LNCAP (cell line): ENCODE data around the gene PCSK4.

Source experiments
- CTCF ChIP-seq: fragments of 450-650 bp; IDR thresholded peaks from 2 replicates; pipeline ENCODE4 v1.5.1; 2017; ENCODE audit warnings: mild to moderate bottlenecking

The PCSK4 gene

GRCh38 chr19:1523412-1524286 is 33.5 kb upstream of the PCSK4 start, which contains the start of gene PLK5:
PLK5 (plus strand) TSS chr19:1524077; CDS start chr19:1526997, 2,920 bp downstream.
- no peak for TF ChIP-seq CTCF

DNA sequence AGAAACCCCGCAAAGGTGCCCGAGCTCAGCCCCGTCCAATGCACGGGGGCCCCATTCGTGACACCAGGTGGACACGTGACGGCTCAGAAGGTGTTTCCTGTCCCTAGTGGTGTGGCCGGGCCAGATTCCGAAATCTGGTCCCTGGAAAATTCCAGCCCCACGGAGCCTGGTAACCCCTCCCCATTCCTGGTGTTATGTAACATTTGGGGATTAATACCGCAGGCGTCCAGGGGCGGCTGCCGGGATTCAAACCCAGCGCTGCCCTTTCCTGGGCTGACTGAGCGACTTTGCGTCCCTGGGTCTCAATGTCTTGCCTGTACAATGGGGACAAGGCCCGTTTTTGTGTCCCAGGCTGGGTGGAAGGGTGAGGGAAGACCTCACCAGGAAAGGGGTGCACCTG is 32.7 kb upstream of the PCSK4 start:
- TF ChIP-seq CTCF: no peak

- TF ChIP-seq CTCF: no peak
These were observed 31.9 kb upstream of the PCSK4 start for GRCh38 chr19:1522061-1522460.

GRCh38 chr19:1521636-1522035 is 31.5 kb upstream of the PCSK4 start:
- TF ChIP-seq CTCF: no peak

- TF ChIP-seq CTCF: no peak
These were observed 30.1 kb upstream of the PCSK4 start for GRCh38 chr19:1520203-1520780.

- no peak for TF ChIP-seq CTCF
These were observed 28.3 kb upstream of the PCSK4 start for GRCh38 chr19:1518471-1518870.

DNA sequence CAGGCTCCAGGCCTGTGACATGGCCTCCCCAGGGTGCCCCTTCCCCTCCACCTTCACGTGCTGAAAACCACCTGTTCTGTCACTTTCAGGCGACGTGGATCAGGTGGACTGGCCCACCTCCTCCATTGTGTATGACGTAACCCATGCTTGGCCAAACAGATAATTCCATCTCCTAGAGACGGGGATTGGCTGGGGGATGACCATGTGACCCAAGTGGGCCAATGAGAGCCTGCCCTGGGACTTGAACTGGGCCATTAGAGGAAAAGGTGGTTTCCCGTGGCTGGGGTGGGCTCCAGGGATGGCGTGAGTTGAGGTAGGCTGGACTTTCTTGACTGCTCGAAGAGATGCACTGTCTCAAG is 26.2 kb upstream of the PCSK4 start:
- TF ChIP-seq CTCF: no peak
